IMR-90 (cell line): ENCODE measurements around the gene GPX4. TPM values are rescaled to one million over a fixed set of nuclear protein-coding genes. Genes with fewer than 3 reads are reported as not detected.

ENCODE experiments used
- ATAC-seq: fragments of 200-7000 bp; cut with Tn5 transposase; 2 replicates; pipeline ENCODE4 v1.9.1; 2020; ENCODE audit warnings: low read depth, mild to moderate bottlenecking, moderate library complexity
- BruUV-seq: library from RNA; stranded (reverse); fragments of 400-500 nt; replicated peaks from 2 replicates; lab custom pipeline; 2021; lab: Mats Ljungman, UMichigan
- CTCF ChIA-PET: fragments of 300-600 bp; formaldehyde crosslinking; extraction: SDS; loops from one replicate; lab custom pipeline; 2021; ENCODE audit warnings: antibody characterized with exemption; lab: Yijun Ruan, JAX
- POLR2A ChIA-PET: fragments of 300-600 bp; sonication (Branson Sonifier 250); formaldehyde crosslinking; loops from one replicate; lab custom pipeline; 2022; ENCODE audit warnings: antibody characterized with exemption; ENCODE audit not compliant: unreplicated experiment; lab: Charles Lee
- DNase-seq: peaks from one replicate; pipeline ENCODE4 v3.0.0; 2013
- H2AFZ ChIP-seq: replicated peaks from 2 replicates; pipeline ENCODE3; 2013; ENCODE audit warnings: low read length, mild to moderate bottlenecking; ENCODE audit not compliant: poor library complexity
- H2AK5ac ChIP-seq: 2 replicates; pipeline ENCODE4 v1.6.1; 2013; ENCODE audit warnings: low read depth, low read length, inconsistent platforms
- H2AK9ac ChIP-seq: replicated peaks from 2 replicates; pipeline ENCODE3; 2013; ENCODE audit warnings: mild to moderate bottlenecking, low read depth, low read length, moderate library complexity; ENCODE audit not compliant: poor library complexity
- H2BK120ac ChIP-seq: 2 replicates; pipeline ENCODE4 v1.6.1; 2013; ENCODE audit warnings: low read depth, low read length, inconsistent platforms
- H2BK15ac ChIP-seq: 3 replicates; pipeline ENCODE4 v1.6.1; 2013; ENCODE audit warnings: low read depth, low read length, inconsistent platforms
- H2BK20ac ChIP-seq: 2 replicates; pipeline ENCODE4 v1.6.1; 2013; ENCODE audit warnings: low read depth, mild to moderate bottlenecking, inconsistent platforms, low read length, moderate library complexity
- H2BK5ac ChIP-seq: 2 replicates; pipeline ENCODE4 v1.6.1; 2013; ENCODE audit warnings: mild to moderate bottlenecking, low read depth, low read length, inconsistent platforms; ENCODE audit not compliant: poor library complexity, severe bottlenecking
- H3K14ac ChIP-seq: replicated peaks from 2 replicates; pipeline ENCODE4 v1.6.1; 2013; ENCODE audit warnings: low read depth, low read length, inconsistent platforms
- H3K18ac ChIP-seq: 2 replicates; pipeline ENCODE4 v1.6.1; 2013; ENCODE audit warnings: low read depth, low read length, control low read depth
- H3K23ac ChIP-seq: 2 replicates; pipeline ENCODE4 v1.6.1; 2013; ENCODE audit warnings: low read depth, low read length, inconsistent platforms
- H3K27ac ChIP-seq: 2 replicates; pipeline ENCODE4 v1.5.1; 2013; ENCODE audit warnings: mild to moderate bottlenecking, control low read depth, low read length; ENCODE audit not compliant: insufficient read depth
- H3K27me3 ChIP-seq: 2 replicates; pipeline ENCODE4 v1.6.1; 2013; ENCODE audit warnings: low read length; ENCODE audit not compliant: control insufficient read depth, insufficient read depth
- H3K36me3 ChIP-seq: 2 replicates; pipeline ENCODE4 v1.6.1; 2013; ENCODE audit warnings: low read length, mixed read lengths; ENCODE audit not compliant: control insufficient read depth, insufficient read depth
- H3K4ac ChIP-seq: 2 replicates; pipeline ENCODE4 v1.6.1; 2013; ENCODE audit warnings: low read depth, low read length, inconsistent platforms
- H3K4me1 ChIP-seq: 2 replicates; pipeline ENCODE4 v1.6.1; 2013; ENCODE audit warnings: low read length, mixed read lengths; ENCODE audit not compliant: control insufficient read depth, insufficient read depth
- H3K4me2 ChIP-seq: 2 replicates; pipeline ENCODE4 v1.6.1; 2013; ENCODE audit warnings: low read depth, mild to moderate bottlenecking, control low read depth, low read length, moderate library complexity
- H3K4me3 ChIP-seq: 2 replicates; pipeline ENCODE4 v1.5.1; 2013; ENCODE audit warnings: low read depth, mild to moderate bottlenecking, control low read depth, low read length, moderate library complexity; ENCODE audit not compliant: insufficient read depth
- H3K56ac ChIP-seq: 2 replicates; pipeline ENCODE4 v1.6.1; 2013; ENCODE audit warnings: low read length, inconsistent platforms; ENCODE audit not compliant: insufficient read depth; ENCODE audit errors: extremely low read depth
- H3K79me1 ChIP-seq, 2 experiments: 2 replicates each; pipeline ENCODE4 v1.6.1; 2013; ENCODE audit warnings: low read length in 2 of 2, inconsistent platforms in 1 of 2, low read depth in 1 of 2
- H3K9ac ChIP-seq: 2 replicates; pipeline ENCODE4 v1.6.1; 2013; ENCODE audit warnings: low read depth, low read length, control low read depth
- H3K9me1 ChIP-seq: 2 replicates; pipeline ENCODE4 v1.6.1; 2013; ENCODE audit warnings: low read length, inconsistent platforms; ENCODE audit not compliant: insufficient read depth
- H3K9me3 ChIP-seq: 2 replicates; pipeline ENCODE4 v1.6.1; 2013; ENCODE audit warnings: low read length; ENCODE audit not compliant: control insufficient read depth, insufficient read depth
- H4K20me1 ChIP-seq: 2 replicates; pipeline ENCODE4 v1.6.1; 2013; ENCODE audit warnings: low read length, inconsistent platforms; ENCODE audit not compliant: insufficient read depth
- H4K5ac ChIP-seq: 2 replicates; pipeline ENCODE4 v1.6.1; 2013; ENCODE audit warnings: mild to moderate bottlenecking, low read depth, low read length, control low read depth
- H4K8ac ChIP-seq, 2 experiments: 2 replicates each; pipeline ENCODE4 v1.6.1; 2013; ENCODE audit warnings: low read depth in 2 of 2, low read length in 2 of 2, control low read depth in 1 of 2, inconsistent platforms in 1 of 2
- H4K91ac ChIP-seq: 2 replicates; pipeline ENCODE4 v1.6.1; 2013; ENCODE audit warnings: low read depth, low read length, inconsistent platforms; ENCODE audit not compliant: insufficient read depth
- BHLHE40 ChIP-seq: fragments of 150-350 bp; IDR thresholded peaks from 2 replicates; pipeline ENCODE4 v1.6.1; 2016; ENCODE audit warnings: mild to moderate bottlenecking, low read depth, low read length
- CEBPB ChIP-seq: IDR thresholded peaks from 2 replicates; pipeline ENCODE4 v1.6.1; 2012; ENCODE audit warnings: low read depth, low read length, improper control_type of control experiment
- CHD1 ChIP-seq: IDR thresholded peaks from 2 replicates; pipeline ENCODE4 v1.6.1; 2012; ENCODE audit warnings: low read depth, low read length, improper control_type of control experiment
- CTCF ChIP-seq: conservative IDR thresholded peaks from 2 replicates; pipeline ENCODE4 v1.5.1; 2012; ENCODE audit warnings: mild to moderate bottlenecking, low read depth, low read length, improper control_type of control experiment
- ELK1 ChIP-seq: fragments of 150-350 bp; IDR thresholded peaks from 2 replicates; pipeline ENCODE4 v1.6.1; 2016; ENCODE audit warnings: low read depth, mild to moderate bottlenecking, low read length, moderate library complexity, borderline replicate concordance
- FOS ChIP-seq: fragments of 150-350 bp; IDR thresholded peaks from 2 replicates; pipeline ENCODE4 v1.6.1; 2016; ENCODE audit warnings: low read depth, low read length
- MAFK ChIP-seq: IDR thresholded peaks from 2 replicates; pipeline ENCODE4 v1.6.1; 2012; ENCODE audit warnings: low read depth, low read length, improper control_type of control experiment
- MAZ ChIP-seq: IDR thresholded peaks from 2 replicates; pipeline ENCODE4 v1.6.1; 2012; ENCODE audit warnings: low read depth, mild to moderate bottlenecking, low read length, improper control_type of control experiment, moderate library complexity, borderline replicate concordance
- MXI1 ChIP-seq: IDR thresholded peaks from 2 replicates; pipeline ENCODE4 v1.6.1; 2012; ENCODE audit warnings: low read depth, mild to moderate bottlenecking, low read length, moderate library complexity, borderline replicate concordance
- NFE2L2 ChIP-seq: fragments of 150-350 bp; IDR thresholded peaks from 2 replicates; pipeline ENCODE4 v1.6.1; 2016; ENCODE audit warnings: low read depth, mild to moderate bottlenecking, low read length
- POLR2A ChIP-seq: IDR thresholded peaks from 2 replicates; pipeline ENCODE4 v1.6.1; 2012; ENCODE audit warnings: mild to moderate bottlenecking, low read depth, low read length
- RAD21 ChIP-seq: IDR thresholded peaks from 2 replicates; pipeline ENCODE4 v1.6.1; 2012; ENCODE audit warnings: low read length, improper control_type of control experiment
- RCOR1 ChIP-seq: IDR thresholded peaks from 2 replicates; pipeline ENCODE4 v1.6.1; 2012; ENCODE audit warnings: mild to moderate bottlenecking, low read length, improper control_type of control experiment; ENCODE audit not compliant: insufficient replicate concordance
- RFX5 ChIP-seq: IDR thresholded peaks from 2 replicates; pipeline ENCODE4 v1.8.0; 2012; ENCODE audit warnings: low read depth, mild to moderate bottlenecking, low read length, moderate library complexity
- SMC3 ChIP-seq: fragments of 150-350 bp; IDR thresholded peaks from 2 replicates; pipeline ENCODE4 v1.6.1; 2016; ENCODE audit warnings: low read depth, mild to moderate bottlenecking, antibody characterized with exemption, low read length, moderate library complexity
- USF2 ChIP-seq: fragments of 150-350 bp; IDR thresholded peaks from 2 replicates; pipeline ENCODE4 v1.6.1; 2017; ENCODE audit warnings: mild to moderate bottlenecking, antibody characterized with exemption, low read length, low read depth
- WGBS, 2 experiments: methylation state at CpG; one replicate each; pipeline versions ENCODE4 v1.1.5 to v1.1.7; 2013; ENCODE audit warnings: missing lambda C conversion rate in 2 of 2; ENCODE audit not compliant: insufficient read length in 1 of 2; ENCODE audit errors: extremely low coverage in 2 of 2; 5-methylcytosine and 5-hydroxymethylcytosine counted together
- dilution Hi-C: fragments of 300-500 bp; cut with HindIII; formaldehyde crosslinking; loops from one replicate; pipeline ENCODE4 v1.14.3; 2018; ENCODE audit warnings: low sequenced_read_pairs; ENCODE audit not compliant: unreplicated experiment
- in situ Hi-C: fragments of 300-500 bp; cut with MboI; formaldehyde crosslinking; loops from 3 replicates; pipeline ENCODE4 v1.14.3; 2019; ENCODE audit warnings: low sequenced_read_pairs, inconsistent platforms, mixed read lengths
- intact Hi-C: fragments of 100-400 bp; cut with micrococcal nuclease; formaldehyde crosslinking; loops from 2 replicates; pipeline ENCODE4 v1.10.0; 2022
- polyA plus RNA-seq, 3 experiments: library from polyadenylated mRNA; depleted of rRNA; stranded (reverse); fragments of >200 nt; gene quantifications; 2 replicates each; pipeline ENCODE4 v1.2.3, GENCODE V29; 2012; ENCODE audit warnings: low replicate concordance in 1 of 3
- total RNA-seq: library from RNA; depleted of rRNA; stranded (reverse); fragments of >200 nt; gene quantifications from 2 replicates; pipeline ENCODE4 v1.2.3, GENCODE V29; 2012

GPX4 gene
- total and polyA plus RNA-seq, 2 of the 4 experiments (the other 2 are of a cell fraction) = 357 to 1,083 TPM

- DNase-seq = no peak
- Histone ChIP-seq H2BK15ac (no peak overlapping the region), H4K20me1 (peaks cover 21% of the 10 kb centered on the region), H4K5ac (no peak overlapping the region), H4K8ac (no peak overlapping the region), H4K91ac (no peak overlapping the region), H3K4ac (no peak overlapping the region), H3K4me1 (no peaks in the 10 kb centered on the region), H3K79me1 (peaks cover 15 to 55% of the 10 kb centered on the region in 2 experiments), H3K4me3 (no peak overlapping the region), H2BK5ac (no peak overlapping the region), H3K27me3 (no peaks in the 10 kb centered on the region), H2AK5ac (no peak overlapping the region), H3K56ac (no peak overlapping the region), H3K18ac (no peak overlapping the region), H2BK20ac (no peak overlapping the region), H2AK9ac (no peak overlapping the region), H2BK120ac (no peak overlapping the region), H3K9me1 (no peaks in the 10 kb centered on the region), H3K9ac (no peak overlapping the region), H3K23ac (no peak overlapping the region), H2AFZ (no peak overlapping the region), H3K9me3 (no peaks in the 10 kb centered on the region), H3K4me2 (no peak overlapping the region), H3K14ac (no peak overlapping the region), H3K36me3 (peaks cover 47% of the 10 kb centered on the region), H3K27ac (no peak overlapping the region)
- POLR2A ChIA-PET = no interaction called here
- WGBS, 2 experiments = 94% methylated on average over 11 of the region's 39 CpGs; no CpG with 5 or more reads in 1 of the 2 experiments
- no peak for ATAC-seq
- CTCF ChIA-PET = no interaction called here
- dilution Hi-C loops = no loop called here
- TF ChIP-seq USF2 = no peak
- TF ChIP-seq ELK1 = no peak
- no peak for TF ChIP-seq POLR2A
- no peak for TF ChIP-seq BHLHE40
- no peak for TF ChIP-seq FOS
- TF ChIP-seq CTCF = no peak
- TF ChIP-seq RCOR1 = no peak
- no peak for TF ChIP-seq MAFK
- TF ChIP-seq RFX5 = no peak
- no peak for TF ChIP-seq NFE2L2
- no peak for TF ChIP-seq MAZ
- TF ChIP-seq CHD1 = no peak
- no peak for TF ChIP-seq MXI1
- no peak for TF ChIP-seq SMC3
- TF ChIP-seq CEBPB = no peak
- no peak for TF ChIP-seq RAD21
- BruUV-seq = no TSS peak
- in situ Hi-C loops = no loop called here
- intact Hi-C loops = no loop called here
Measured at GRCh38 chr19:1140272-1141027, 36.7 kb downstream of the GPX4 start.
